NCI-H1105 treated with DMSO at 0.1 percent for 48 hours (cell line): ENCODE measurements around the gene KCTD19.
A peak's percentile ranks its signal among the peaks of the same experiment; 100 is the strongest.

Source experiments
- DNase-seq: peaks from one replicate; lab custom pipeline; 2025; lab: John Stamatoyannopoulos, UW

KCTD19 gene

GRCh38 chr16:67283039-67283825, 43.3 kb downstream of the KCTD19 start:
- no peak for DNase-seq

- DNase-seq: no peak
Observed at GRCh38 chr16:67282447-67282805, 44.1 kb downstream of the KCTD19 start.

- DNase-seq: no peak
Observed at GRCh38 chr16:67281536-67282446, 44.8 kb downstream of the KCTD19 start.

- DNase-seq: no peak
Observed at GRCh38 chr16:67280090-67281015, 46.2 kb downstream of the KCTD19 start.

GRCh38 chr16:67279296-67280089, 47.0 kb downstream of the KCTD19 start, which contains the start of gene PLEKHG4:
Gene PLEKHG4 (plus strand): TSS chr16:67279532. CDS start chr16:67280045, 513 bp downstream.
- DNase-seq: peak; percentile 51

- DNase-seq: no peak
Observed at GRCh38 chr16:67278773-67279295, 47.7 kb downstream of the KCTD19 start.

GRCh38 chr16:67277999-67278772, 48.4 kb downstream of the KCTD19 start:
- no peak for DNase-seq

GRCh38 chr16:67277294-67277998, 49.1 kb downstream of the KCTD19 start:
- no peak for DNase-seq

GRCh38 chr16:67275321-67275720, 51.2 kb downstream of the KCTD19 start:
- DNase-seq: no peak

- DNase-seq: no peak
Observed at GRCh38 chr16:67271446-67271845, 55.1 kb downstream of the KCTD19 start.

GRCh38 chr16:67270931-67271338, 55.6 kb downstream of the KCTD19 start:
- no peak for DNase-seq

GRCh38 chr16:67269766-67270165, 56.8 kb downstream of the KCTD19 start:
- no peak for DNase-seq

- DNase-seq: no peak
Observed at GRCh38 chr16:67268136-67268579, 58.4 kb downstream of the KCTD19 start.

GRCh38 chr16:67265834-67266233, 60.7 kb downstream of the KCTD19 start:
- no peak for DNase-seq

- no peak for DNase-seq
Observed at GRCh38 chr16:67264866-67265265, 61.7 kb downstream of the KCTD19 start.

GRCh38 chr16:67264277-67264676, 62.3 kb downstream of the KCTD19 start:
- no peak for DNase-seq

- DNase-seq: no peak
Observed at GRCh38 chr16:67263201-67263600, 63.3 kb downstream of the KCTD19 start.

GRCh38 chr16:67260426-67261063, 66.0 kb downstream of the KCTD19 start:
- DNase-seq: no peak

- DNase-seq: no peak
Observed at GRCh38 chr16:67259705-67260104, 66.8 kb downstream of the KCTD19 start.
